GM18951 (cell line): Measurements from ENCODE around the gene SBF1.
"Not testable (repeated sequence)": the region's sequence is repeated elsewhere in the genome, so short reads cannot be mapped to it uniquely, and the experiment has no call there.

ENCODE experiments used
- POLR2A ChIP-seq: IDR thresholded peaks from 4 replicates; pipeline ENCODE4 v1.6.1; 2011; ENCODE audit warnings: mild to moderate bottlenecking; ENCODE audit not compliant: insufficient read length, insufficient read depth; ENCODE audit errors: extremely low read depth
- in situ Hi-C: fragments of 300-500 bp; cut with MboI; formaldehyde crosslinking; loops from one replicate; pipeline ENCODE4 v1.12.0; 2022; ENCODE audit warnings: low sequenced_read_pairs, mixed read lengths, inconsistent platforms; ENCODE audit not compliant: unreplicated experiment

The SBF1 gene

DNA sequence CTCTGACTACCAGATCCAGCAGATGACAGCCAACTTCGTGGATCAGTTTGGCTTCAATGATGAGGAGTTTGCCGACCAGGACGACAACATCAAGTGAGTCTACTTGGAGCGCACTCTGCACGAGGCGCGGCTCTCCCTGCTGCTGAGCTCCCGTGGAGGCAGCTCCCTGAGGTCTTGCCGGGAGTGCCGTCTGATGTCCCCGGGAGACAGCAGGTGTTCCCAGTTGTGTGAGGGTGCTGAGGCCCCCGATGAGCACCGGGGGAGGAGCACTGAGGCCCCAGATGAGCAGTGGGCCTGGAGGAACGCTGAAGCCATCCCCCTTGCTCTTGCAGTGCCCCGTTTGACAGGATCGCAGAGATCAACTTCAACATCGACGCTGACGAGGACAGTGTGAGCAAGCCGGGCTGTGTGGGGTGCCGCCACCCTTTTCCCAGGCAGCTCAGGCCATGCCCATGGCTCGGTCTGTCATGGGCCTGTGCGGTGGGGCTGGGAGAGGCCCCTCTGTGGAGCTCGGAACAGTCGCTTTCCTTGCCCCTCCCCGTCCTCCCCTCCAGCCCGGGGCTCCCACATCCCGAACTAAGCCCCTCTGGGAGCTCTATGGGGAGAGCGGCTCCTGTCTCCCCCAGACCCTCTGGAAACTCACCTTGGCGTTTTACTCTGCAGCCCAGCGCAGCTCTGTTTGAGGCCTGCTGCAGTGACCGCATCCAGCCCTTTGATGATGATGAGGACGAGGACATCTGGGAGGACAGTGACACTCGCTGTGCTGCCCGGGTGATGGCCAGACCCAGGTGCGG, 37.1 kb downstream of the SBF1 start:
- TF ChIP-seq POLR2A, result no peak
- in situ Hi-C loops, result no loop called here

DNA sequence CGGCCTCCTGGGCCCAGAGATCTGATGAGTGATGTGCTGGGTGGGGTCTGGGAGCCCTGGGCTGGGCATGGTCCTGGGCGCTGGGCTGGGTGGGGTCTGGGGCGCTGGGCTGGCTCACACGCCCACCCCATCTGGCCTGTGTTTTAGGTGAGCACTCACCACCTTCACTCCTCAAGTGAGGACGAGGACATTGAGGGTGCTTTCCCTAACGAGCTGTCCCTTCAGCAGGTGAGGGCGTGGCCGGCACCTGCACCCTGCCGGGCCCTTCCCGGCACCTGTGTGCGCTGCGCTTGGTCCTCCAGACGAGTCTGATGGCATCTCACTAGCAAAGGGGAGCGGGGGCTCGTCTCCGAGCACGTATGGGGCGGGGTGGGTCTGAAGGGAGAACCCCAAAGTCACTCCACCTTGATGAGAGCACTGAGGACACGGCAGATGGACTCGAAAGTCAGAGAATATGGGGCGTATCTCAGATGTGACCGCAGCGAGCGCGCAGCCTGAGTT, 37.9 kb downstream of the SBF1 start:
- no peak for TF ChIP-seq POLR2A
- in situ Hi-C loops, result no loop called here

DNA sequence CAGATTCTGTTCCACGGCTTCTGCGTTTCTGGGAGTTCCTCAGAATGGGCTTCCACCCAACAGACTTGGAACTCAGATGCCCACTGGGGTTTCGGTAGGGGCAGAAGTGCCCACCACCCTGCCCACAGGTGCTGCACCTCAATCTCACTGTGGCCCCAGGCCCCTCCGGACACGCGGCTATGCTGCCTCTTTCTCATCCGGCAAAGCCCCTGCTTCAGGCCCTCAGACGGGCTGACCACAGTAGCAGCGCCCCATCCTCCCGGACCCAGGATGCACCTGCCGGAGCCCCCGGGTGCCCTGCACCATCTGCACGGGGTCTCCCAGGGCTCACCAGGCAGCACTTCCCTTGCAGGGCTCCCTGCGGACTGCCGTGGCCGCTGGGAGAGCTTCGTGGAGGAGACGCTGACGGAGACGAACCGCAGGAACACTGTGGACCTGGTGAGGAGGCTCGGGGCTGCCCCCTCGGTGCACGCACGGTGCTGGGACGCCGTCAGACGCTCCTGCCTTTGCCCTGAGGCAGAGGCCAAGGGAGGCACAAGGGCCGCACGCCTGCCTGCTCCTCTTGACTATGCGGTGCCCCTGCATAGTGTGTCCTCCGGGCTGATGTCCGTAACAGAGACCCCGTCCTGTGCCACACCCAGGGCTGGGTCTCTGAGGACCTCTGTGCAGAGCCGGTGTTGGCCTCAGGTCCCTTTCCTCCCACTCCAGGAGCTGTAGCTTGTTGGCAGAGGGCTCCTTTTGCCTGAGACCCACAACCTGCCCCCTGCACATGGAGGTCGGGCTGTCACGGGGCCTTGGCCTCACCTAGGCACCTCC, 38.6 kb downstream of the SBF1 start:
- in situ Hi-C loops, result no loop called here

DNA sequence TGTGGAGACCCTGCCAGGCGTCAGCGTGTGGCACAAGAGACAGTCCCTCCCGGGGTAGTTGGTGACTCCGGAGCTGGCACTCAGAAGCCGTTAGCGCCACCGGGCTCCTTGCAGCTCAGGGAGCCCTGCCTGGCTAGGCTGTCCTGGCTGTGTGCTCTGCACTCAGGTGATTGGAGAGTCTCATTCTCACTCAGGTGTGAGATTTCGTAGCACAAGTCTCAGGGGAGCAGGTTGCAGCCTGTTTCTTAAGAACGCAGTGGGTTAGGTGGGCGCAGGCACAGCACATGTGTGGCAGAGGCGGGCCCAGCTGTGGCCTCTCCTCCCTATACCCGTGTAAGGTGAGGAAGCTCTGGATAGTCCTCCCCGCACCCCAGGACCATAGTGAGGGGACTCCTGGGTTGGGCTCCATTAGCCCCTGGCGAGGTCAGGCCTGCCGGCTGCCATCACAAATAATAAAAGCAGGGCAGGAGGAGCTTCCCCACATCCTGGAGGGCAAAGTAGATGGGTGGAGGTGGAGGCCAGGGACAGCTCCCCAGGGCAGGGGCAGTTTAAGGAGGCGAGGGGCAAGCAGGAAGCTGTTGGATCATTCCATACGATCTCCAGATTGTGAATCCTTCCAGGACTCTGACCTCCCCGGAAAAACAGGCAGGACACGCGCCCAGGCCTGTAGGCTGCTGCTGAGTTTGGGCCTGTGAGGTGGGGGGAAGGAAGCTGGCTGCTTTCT, 39.4 kb downstream of the SBF1 start:
- in situ Hi-C loops, result no loop called here
- TF ChIP-seq POLR2A, result no peak

More for the DNA sequence above, 38.6 kb downstream of the SBF1 start:
- no peak for TF ChIP-seq POLR2A

DNA sequence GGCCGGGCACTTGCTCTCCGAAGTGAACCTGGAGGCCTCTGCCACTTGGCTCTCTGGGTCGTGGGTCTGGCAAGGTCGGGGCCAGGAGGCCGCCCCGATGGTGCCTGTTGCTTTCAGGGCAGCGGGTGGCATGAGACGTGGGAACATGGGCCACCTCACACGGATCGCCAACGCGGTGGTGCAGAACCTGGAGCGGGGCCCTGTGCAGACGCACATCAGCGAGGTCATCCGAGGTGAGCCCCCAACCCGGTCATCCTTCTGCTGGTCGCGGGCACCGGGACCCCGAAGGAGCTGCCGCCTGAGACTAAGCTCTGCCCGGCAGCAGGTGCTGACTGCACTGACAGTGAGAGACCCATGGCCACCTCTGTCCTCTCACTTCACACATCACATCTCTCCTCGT, 40.0 kb downstream of the SBF1 start:
- in situ Hi-C loops, result no loop called here
- no peak for TF ChIP-seq POLR2A

DNA sequence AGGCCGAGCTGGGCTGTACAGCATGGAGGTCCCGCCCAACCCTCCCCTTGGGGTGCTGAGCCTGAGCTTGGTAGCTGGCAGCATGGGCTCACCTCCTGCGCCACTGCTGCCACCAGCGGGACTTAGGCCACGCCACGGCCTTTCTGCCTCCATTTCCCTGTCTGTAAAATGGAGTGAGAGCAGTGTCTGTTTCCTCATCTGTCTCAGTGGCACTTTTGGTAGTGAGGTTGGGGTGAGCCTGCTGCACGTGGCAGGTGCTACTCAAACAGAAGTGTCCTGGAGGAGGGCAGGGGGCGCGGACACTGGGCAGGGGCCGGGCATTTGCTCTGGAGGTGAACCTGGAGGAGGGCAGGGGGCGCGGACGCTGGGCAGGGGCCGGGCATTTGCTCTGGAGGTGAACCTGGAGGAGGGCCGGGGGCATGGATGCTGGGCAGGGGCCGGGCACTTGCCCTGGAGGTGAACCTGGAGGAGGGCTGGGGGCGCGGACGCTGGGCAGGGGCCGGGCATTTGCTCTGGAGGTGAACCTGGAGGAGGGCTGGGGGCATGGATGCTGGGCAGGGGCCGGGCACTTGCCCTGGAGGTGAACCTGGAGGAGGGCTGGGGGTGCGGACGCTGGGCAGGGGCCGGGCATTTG, 41.8 kb downstream of the SBF1 start:
- in situ Hi-C loops, result not testable (repeated sequence)

DNA sequence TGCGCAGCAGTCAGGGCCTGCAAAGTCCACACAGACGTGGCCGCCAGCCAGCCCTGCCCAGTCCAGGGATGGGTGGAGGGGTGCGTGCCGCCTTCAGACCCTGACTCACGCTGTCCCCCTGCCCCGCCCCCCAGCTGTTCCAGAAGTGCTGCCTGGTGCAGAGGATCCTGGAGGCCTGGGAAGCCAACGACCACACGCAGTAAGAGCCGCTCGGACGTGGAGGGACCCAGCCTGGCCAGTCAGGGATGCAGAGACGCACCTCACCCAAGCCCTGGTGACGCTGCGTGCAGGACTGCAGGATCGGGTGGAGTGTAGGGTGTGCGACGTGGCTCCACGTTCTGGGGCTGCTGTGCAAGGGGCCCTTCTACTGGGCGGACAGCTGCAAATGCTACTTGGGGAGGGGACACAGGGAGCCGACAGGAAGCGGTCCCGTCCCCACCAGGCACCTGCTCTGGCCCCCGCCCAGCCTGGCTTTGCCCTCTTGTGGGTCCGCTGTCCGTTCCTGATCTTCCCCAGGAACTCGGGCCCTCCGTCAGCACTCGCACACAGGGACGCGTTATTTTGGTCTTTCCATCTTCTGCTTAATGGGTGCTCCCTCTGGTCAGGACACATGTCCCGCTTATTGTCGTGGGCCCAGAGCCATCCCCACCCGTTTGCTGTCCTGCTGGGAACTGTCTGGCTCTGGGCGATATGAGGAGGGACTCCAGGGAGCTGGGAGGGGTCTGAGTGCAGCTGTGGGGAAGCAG, 42.5 kb downstream of the SBF1 start:
- in situ Hi-C loops, result no loop called here
- TF ChIP-seq POLR2A, result no peak

DNA sequence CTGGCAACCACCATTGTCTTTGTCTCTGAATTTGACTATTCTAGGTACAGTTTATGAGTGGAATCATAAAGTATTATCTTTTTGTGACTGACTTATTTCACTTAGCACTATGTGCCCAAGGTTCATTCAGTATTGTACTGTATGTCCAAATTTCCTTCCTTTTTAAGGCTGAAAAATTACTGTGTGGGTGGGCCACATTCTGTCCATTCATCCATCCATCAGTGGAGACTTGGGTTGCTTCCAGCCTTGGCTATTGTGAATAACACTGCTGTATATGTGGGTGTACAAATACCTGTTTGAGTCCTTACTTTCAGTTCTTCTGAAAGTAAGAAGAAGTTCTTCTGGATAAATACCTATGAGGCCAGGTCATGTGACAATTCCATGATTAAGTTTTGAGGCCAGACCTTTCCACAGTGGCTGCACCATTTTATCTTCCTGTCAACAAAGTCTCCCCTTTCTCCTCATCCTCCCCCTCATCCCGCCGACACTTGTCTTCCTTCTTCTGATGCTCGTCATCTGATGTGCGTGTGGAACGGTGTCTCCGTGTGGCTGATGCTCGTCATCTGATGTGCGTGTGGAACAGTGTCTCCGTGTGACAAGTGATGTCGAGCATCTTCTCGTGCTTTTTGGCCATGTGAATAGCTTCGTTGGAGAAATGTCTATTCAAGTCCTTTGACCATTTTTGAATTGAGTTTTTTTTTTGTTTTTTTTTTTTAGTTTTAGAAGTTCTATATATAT, 49.5 kb downstream of the SBF1 start:
- in situ Hi-C loops, result no loop called here
- no peak for TF ChIP-seq POLR2A

DNA sequence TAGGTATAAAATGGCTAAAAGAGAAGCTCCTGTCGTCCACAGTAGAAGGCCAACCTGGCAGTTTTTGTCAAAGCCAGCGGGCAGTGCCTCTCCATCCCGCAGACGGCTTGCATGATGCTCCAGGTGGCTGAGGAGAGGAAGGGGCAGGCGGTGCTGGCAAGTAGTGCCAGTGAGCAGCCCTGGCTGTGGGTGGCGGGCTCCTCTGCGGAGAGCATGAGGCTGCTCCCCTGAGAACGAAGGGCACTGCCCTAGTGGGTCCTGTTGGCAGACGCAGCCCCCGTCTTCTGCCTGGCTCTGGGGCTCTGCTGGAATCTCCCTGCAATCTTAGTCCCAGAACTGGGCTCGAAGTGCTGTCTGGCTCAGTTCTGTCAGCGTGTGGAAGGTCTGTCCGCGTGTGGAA, 50.9 kb downstream of the SBF1 start:
- in situ Hi-C loops, result no loop called here
- TF ChIP-seq POLR2A, result no peak

DNA sequence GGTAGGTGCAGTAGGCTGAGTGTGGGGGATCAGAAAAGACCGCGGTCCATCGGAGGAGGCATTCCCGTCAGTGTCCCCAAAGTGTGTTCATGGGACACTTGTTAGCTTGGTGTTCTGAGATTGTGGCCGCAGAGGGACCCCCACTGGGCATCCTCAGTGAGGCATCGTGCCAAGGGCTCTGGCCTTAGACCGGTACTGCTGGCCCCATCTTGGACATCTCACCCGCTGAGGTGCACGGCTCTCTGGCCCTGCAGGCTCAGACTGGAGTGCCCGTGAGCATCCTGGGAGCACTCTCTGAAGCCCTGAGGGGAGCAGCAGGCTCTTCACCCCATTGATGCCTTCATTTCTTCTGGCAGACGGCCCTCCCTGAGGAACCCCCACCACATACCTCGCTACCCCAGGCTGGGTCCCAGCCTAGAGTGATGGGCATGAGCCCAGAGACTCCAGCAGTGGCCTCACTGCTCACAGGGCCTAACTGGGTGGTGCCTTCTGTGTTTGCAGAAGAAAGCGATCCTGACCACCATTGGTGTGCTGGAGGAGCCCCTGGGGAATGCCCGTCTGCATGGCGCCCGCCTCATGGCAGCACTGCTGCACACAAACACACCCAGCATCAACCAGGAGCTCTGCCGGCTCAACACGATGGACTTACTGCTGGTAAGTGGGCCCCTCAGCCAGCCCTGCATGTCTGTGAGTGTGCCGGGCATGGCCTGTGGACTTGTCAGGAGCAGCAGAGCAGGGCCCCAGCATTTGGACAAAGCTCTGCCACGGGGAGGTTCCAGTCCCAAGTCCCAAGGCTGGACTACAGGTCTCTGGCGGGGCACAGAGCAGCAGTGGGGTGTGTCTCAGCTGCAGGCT, 51.6 kb downstream of the SBF1 start:
- TF ChIP-seq POLR2A, result no peak
- in situ Hi-C loops, result no loop called here

DNA sequence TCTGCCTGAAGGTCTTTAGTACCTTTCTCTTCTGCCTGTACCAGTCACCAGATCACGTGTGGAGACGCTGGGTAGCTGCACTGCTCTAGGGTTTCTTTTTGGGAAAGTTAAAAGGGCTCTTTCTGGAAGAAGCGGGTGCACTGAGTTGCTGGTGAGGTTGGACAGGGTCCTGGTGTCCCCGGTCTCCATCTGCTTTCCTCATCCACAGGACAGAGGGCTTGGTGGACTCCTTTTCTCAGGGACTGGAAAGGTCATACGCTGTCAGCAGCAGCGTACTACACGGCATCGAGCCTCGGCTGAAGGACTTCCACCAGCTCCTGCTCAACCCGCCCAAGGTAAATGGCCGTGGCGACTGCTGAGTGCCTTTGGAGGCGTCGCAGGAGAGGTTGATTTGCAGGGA, 52.8 kb downstream of the SBF1 start:
- TF ChIP-seq POLR2A, result no peak
- in situ Hi-C loops, result no loop called here
